Posterior cingulate gyrus (tissue), 11 donors: ENCODE data around the gene LPIN2.
"Not testable (repeated sequence)": the region's sequence is repeated elsewhere in the genome, so short reads cannot be mapped to it uniquely, and the experiment has no call there.

Experiments used
- DNase-seq, 10 donors: peaks; one replicate each; pipeline versions ENCODE4 v3.0.0 to v3.0.0-alpha.2; 2020 to 2021; ENCODE audit warnings: mixed read lengths in 3 of 10
- intact Hi-C: fragments of 100-400 bp; cut with DNase I; formaldehyde crosslinking; loops from one replicate; pipeline ENCODE4 v1.15.1; 2023

The LPIN2 gene, protein sequence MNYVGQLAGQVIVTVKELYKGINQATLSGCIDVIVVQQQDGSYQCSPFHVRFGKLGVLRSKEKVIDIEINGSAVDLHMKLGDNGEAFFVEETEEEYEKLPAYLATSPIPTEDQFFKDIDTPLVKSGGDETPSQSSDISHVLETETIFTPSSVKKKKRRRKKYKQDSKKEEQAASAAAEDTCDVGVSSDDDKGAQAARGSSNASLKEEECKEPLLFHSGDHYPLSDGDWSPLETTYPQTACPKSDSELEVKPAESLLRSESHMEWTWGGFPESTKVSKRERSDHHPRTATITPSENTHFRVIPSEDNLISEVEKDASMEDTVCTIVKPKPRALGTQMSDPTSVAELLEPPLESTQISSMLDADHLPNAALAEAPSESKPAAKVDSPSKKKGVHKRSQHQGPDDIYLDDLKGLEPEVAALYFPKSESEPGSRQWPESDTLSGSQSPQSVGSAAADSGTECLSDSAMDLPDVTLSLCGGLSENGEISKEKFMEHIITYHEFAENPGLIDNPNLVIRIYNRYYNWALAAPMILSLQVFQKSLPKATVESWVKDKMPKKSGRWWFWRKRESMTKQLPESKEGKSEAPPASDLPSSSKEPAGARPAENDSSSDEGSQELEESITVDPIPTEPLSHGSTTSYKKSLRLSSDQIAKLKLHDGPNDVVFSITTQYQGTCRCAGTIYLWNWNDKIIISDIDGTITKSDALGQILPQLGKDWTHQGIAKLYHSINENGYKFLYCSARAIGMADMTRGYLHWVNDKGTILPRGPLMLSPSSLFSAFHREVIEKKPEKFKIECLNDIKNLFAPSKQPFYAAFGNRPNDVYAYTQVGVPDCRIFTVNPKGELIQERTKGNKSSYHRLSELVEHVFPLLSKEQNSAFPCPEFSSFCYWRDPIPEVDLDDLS

DNA sequence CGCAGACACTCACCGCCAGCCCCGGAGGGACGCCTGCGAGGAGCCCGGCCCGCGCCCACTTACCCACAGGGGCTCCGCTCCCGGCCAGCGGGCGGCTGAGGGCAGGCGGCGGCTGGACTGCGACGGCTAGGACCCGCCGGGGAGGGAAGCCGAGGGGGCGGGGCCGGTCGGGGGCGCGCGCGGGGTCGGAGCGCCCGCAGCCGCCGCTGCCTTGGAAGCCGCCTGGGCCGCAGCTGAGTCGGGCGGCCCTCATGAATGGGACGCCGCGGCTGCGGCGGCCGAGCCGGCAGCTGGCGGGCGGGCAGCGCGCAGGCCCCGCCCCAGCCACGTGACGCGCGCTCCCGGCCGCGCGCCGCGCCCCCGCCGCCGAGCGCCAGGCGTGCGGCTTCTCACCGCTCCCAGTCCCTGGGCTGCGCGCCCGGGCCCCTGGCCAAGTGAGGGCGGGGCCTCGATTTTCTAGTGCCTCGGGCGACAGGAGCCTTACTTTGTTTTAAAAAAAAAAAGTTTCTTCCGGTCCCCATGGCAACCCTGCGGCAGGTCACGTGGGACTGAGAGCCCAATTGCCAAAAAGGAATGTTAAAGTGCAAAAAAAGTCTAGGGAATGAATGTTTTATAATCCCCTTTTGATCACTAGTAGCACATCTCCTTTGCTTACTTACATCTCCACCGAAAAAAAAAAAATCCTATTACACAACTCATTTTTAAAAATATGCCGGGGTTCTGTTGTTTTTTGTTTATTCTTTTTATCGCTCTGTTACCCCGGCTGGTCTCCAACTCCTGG lies at the start of gene LPIN2:
Gene LPIN2 (minus strand): TSS at position 121 of the 781 bp plus-strand sequence. CDS start 52,304 bp downstream, outside the sequence.
- peak; percentile 90 to 99 (median 95) for DNase-seq
- intact Hi-C loops: loop anchor here (2.0 to 10.0 kb wide), 3 partner anchors 50 to 358 kb away; partner anchors contain the start of gene SMCHD1

DNA sequence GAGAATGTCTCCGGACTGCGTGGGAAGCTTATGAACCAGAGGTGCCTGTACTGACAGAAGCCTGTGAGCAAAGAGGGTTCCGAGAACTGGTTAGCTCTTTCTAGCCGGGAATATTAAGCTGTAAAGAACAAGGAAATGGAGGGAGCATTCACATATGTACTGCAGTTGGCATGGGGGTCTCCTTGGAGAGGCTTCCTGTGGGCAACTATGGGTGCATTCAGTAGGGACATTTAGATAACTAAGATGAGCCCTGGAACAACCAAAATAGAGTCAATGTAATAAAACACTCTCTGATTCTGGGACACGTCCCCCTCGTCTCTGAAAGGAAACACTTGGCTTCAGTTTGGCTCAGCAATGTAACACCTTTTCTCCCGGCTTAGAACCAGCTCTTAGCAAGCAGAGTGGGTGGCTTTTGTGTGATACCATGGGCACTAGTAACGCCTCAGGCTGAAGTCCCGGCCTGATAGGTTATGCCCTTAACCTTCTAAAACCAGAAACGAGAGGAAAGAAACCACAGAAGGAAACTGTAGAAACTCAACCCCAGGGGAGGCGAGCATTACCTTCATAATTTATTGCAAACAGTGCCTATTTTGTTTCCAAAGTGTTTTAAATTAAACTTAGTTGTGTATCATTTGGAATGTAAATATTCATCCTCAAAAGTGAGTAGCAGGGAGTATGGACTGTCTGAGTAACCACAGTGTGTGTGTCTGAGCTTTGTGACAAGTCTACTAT lies 48.8 kb upstream of the LPIN2 start:
- DNase-seq: no peak
- intact Hi-C loops: loop anchor here (2.0 to 10.0 kb wide), 4 partner anchors 49 to 186 kb away; partner anchors contain the start of genes LPIN2 and MYL12A

DNA sequence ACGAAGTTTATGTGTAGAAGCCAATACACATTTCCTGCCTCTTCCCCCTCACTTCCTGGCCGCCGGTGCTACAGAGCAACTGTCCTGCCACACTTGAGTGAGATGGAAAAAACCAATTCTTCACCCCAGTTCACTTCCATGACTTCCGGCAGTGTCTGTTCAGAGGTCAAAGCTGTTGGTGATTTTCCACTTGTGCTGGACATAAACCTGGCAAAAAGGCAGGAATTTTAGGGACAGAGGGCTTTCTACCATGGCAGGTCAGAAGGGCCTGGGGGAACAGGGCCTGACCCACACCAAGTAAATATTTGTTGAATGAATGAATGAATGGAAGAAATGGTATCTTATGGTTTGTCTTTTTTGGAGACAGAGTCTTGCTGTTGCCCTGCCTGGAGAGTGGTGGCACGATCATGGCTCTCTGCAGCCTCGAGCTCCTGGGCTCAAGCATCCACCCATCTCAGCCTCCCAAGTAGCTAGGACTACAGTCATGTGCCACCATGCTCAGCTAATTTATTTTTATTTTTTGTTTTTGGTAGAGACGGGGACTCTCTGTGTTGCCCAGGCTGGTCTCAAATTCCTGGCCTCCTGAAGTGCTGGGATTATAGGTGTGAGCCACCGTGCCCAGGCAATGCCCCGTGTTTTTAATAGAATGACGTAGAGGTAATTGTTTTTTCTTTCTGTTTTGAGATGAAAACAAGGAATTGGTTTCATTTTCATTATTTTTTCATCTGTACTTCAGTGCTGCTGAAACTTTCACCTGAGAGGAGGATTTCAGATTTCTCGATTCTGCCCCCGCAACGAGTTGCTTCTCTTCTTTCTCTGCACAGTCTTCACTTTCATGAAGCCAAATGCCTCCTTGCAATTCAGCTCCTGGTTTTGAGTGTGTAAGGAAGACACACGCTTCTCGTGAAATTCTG lies 48.0 kb upstream of the LPIN2 start:
- peak in 1 of 10 donors; percentile 75 for DNase-seq
- intact Hi-C loops: loop anchor here (5.0 to 10.0 kb wide), 3 partner anchors 64 to 186 kb away; partner anchors contain the start of gene MYL12A

DNA sequence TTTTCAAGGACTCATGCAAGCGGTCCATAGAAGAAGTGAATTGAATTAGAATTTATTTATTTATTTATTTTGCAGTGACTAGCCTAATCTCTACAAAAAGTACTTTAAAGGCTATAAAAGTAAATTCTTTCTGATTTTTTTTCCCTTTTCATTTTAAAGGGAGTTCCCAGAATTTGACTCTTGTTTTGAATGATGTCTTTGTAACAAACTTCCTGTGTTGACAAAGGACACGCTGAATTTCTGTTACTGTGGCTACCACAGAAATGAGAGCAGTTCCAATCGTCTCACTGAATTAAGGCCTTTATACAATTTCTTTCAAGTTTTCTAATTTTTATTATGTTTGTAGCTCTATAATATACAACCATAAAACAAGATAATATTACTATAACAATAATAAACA lies 46.3 kb upstream of the LPIN2 start:
- no peak for DNase-seq
- intact Hi-C loops: no loop called here

- DNase-seq: no peak
- intact Hi-C loops: no loop called here
These were observed 45.6 kb upstream of the LPIN2 start for GRCh38 chr18:3058328-3059191.

GRCh38 chr18:3057526-3057925 lies 44.6 kb upstream of the LPIN2 start:
- no peak for DNase-seq
- intact Hi-C loops: no loop called here

GRCh38 chr18:3056311-3056710 lies 43.4 kb upstream of the LPIN2 start:
- intact Hi-C loops: no loop called here
- DNase-seq: no peak

DNA sequence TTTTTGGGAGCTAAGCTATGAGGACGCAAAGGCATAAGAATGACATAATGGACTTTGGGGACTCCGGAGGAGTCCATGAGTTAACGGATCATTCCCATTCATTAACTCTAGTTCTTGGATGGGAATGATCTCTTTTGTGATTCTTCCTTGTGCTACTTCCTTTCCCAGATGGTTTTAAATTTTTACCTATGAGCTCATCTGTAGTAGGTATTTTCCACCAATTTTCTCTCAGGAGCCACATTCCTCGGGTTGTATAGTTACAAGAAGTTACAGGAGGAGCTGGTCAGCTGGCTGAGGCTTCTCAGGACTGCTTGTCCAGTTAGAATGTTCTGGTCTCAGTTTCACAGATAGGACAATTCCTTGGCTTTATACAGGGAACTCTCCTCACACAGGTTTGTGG lies 42.9 kb upstream of the LPIN2 start:
- intact Hi-C loops: no loop called here
- no peak for DNase-seq

DNA sequence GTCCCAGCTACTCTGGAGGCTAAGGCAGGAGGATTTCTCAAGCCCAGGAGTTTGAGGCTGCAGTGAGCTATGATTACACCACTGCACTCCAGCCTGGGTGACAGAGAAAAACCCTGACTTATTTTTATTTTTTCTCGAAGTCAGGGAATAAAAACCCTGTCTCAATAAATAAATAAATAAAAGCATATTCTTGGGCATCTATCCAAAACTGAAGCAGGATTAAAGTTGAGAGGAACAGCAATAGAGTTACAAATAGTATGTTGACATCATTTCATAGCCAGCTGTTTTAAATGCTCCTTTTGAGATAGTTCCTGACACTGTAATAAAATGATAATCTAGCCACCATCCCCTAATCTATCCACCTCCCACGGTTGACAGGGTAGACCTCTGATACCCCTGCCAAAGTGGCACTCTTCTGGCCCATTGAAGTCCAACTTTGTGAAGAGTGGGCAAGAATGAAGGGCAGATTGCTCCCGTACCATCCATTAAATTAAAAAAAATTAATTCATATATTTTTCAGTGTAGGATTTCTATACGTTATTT lies 42.3 kb upstream of the LPIN2 start:
- intact Hi-C loops: no loop called here

GRCh38 chr18:3054780-3055179 lies 41.8 kb upstream of the LPIN2 start:
- no peak for DNase-seq

More for the DNA sequence above, 42.3 kb upstream of the LPIN2 start:
- no peak for DNase-seq

DNA sequence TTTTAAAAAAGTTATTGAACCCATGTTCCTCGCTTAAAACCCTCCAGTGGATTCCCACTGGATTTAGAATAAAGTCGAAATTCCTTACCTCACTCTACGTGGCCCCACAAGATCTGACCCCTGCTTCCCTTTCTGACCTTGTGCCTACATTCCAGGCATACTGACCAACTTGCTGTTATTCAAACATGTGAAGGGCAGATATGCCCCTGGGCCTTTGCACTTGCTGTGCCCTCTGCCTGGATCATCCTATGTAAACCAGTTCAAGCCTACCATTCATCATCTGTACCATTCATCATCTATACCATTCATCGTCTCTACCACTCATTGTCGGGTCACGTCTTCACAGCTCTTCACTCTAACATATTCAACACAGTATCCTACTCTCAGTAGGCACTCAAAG lies 41.3 kb upstream of the LPIN2 start:
- no peak for DNase-seq
- intact Hi-C loops: no loop called here

More at GRCh38 chr18:3054780-3055179, 41.8 kb upstream of the LPIN2 start:
- intact Hi-C loops: no loop called here

DNA sequence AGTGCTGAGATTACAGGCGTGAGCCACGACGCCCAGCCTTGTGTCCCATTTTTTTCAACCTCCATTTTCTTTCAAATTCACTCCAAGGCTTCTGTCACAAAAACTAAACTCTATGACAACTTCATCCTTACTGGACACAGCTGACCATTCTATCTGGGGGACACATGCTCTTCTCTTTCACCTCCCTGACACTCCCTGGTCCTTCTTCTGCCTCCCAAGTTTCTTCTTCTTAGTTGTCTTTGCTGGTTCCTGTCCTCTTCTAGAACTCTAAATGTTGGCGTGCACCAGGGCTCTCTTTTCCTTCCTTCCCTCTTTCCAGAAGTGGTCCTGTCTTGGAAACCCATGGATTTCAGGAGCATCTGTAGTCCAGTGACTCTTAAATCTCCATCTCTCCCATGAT lies 40.1 kb upstream of the LPIN2 start:
- intact Hi-C loops: no loop called here
- DNase-seq: no peak

DNA sequence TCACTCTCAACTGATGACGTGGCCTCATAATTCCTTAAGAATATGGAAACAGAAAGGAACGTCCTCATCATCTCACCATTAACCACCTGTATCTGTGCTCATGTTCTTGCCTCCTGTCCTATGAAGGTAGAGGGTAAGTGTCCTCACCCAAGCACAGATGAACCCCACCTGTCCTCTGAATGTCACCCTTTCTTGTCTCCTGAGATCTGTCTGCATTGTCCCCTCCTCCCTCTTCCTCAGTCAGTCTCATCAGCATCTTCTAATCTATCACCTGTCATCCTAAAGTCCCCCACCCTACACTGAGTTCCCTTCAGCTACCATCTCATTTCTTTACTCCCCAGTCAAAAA lies 39.4 kb upstream of the LPIN2 start:
- no peak for DNase-seq
- intact Hi-C loops: no loop called here

GRCh38 chr18:3051718-3052410 lies 38.9 kb upstream of the LPIN2 start:
- DNase-seq: no peak

GRCh38 chr18:3049897-3050454 lies 37.0 kb upstream of the LPIN2 start:
- intact Hi-C loops, DNase-seq: not testable (repeated sequence)

More at GRCh38 chr18:3051718-3052410, 38.9 kb upstream of the LPIN2 start:
- intact Hi-C loops: no loop called here

DNA sequence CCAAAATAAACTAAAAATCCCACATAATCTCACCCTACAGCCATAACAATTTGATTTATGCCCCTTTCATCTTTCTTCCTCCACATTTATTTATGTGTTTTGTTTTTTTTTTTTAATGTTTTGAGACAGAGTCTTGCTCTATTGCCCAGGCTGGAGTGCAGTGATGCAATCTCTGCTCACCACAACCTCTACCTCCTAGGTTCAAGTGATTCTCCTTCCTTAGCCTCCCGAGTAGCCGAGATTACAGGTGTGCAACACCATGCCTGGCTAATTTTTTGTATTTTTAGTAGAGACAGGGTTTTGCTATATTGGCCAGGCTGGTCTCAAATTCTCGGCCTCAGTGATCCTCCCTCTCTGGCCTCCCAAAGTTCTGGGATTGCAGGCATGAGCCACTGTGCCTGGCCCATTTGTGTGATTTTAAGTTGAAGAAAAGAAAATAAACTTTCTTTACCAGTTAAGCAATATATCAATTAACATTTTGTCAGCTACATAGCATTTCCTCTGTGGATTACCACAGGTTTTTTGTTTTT lies 35.9 kb upstream of the LPIN2 start:
- no peak for DNase-seq
- intact Hi-C loops: no loop called here
